Activated CD4-positive, alpha-beta T cell treated with anti-CD3 and anti-CD28 coated beads, Interleukin-2, amount 50 U/mL, for 4 hours (primary cell): ENCODE data around the gene GOLGA6A.
"Not testable (repeated sequence)": the region's sequence is repeated elsewhere in the genome, so short reads cannot be mapped to it uniquely, and the experiment has no call there.

ENCODE experiments used
- DNase-seq, 2 experiments: peaks; one replicate each; pipeline ENCODE4 v3.0.0-alpha.2; 2020

The GOLGA6A gene

GRCh38 chr15:74082450-74082849 is at the start of gene GOLGA6A:
Gene GOLGA6A, minus strand, starts transcription at chr15:74082550. Its CDS starts 41 bp downstream, at chr15:74082509.
- not testable (repeated sequence) for DNase-seq

GRCh38 chr15:74131628-74132413 is 49.5 kb upstream of the GOLGA6A start:
- no peak for DNase-seq

GRCh38 chr15:74130849-74131627 is 48.7 kb upstream of the GOLGA6A start:
- DNase-seq: no peak

- DNase-seq: no peak
Measured at GRCh38 chr15:74130155-74130848, 48.0 kb upstream of the GOLGA6A start, which contains the start of gene ISLR2. Gene ISLR2, plus strand, starts transcription at chr15:74130586. Its CDS starts 2,169 bp downstream, at chr15:74132755.

GRCh38 chr15:74129586-74130154 is 47.3 kb upstream of the GOLGA6A start:
- no peak for DNase-seq

GRCh38 chr15:74128785-74129585 is 46.6 kb upstream of the GOLGA6A start:
- no peak for DNase-seq

- DNase-seq: no peak
Measured at GRCh38 chr15:74127954-74128784, 45.8 kb upstream of the GOLGA6A start.

GRCh38 chr15:74127255-74127953 is 45.1 kb upstream of the GOLGA6A start:
- peak; percentile 75 to 77 for DNase-seq

GRCh38 chr15:74124759-74125158 is 42.4 kb upstream of the GOLGA6A start:
- DNase-seq: no peak

- DNase-seq: no peak
Measured at GRCh38 chr15:74124196-74124595, 41.8 kb upstream of the GOLGA6A start.

GRCh38 chr15:74123658-74124057 is 41.3 kb upstream of the GOLGA6A start:
- DNase-seq: no peak

- no peak for DNase-seq
Measured at GRCh38 chr15:74123131-74123429, 40.7 kb upstream of the GOLGA6A start.

- no peak for DNase-seq
Measured at GRCh38 chr15:74122403-74123130, 40.2 kb upstream of the GOLGA6A start.

- no peak for DNase-seq
Measured at GRCh38 chr15:74121858-74122257, 39.5 kb upstream of the GOLGA6A start.

GRCh38 chr15:74121039-74121438 is 38.7 kb upstream of the GOLGA6A start:
- no peak for DNase-seq

- DNase-seq: no peak
Measured at GRCh38 chr15:74120426-74120825, 38.1 kb upstream of the GOLGA6A start.

- no peak for DNase-seq
Measured at GRCh38 chr15:74109713-74110112, 27.4 kb upstream of the GOLGA6A start.

- not testable (repeated sequence) for DNase-seq
Measured at GRCh38 chr15:74108611-74109010, 26.3 kb upstream of the GOLGA6A start.

GRCh38 chr15:74108111-74108510 is 25.8 kb upstream of the GOLGA6A start:
- no peak for DNase-seq
